Dendritic cell treated with granulocyte-macrophage colony-stimulating factor and Interleukin-4, amounts not matched to agents 40 ng/mL and 50 ng/mL, for 4 days (primary cell): Measurements from ENCODE around the gene GSS.

Experiments used
- H3K27ac Mint-ChIP-seq: one replicate; pipeline ENCODE4 v1.8.0; 2022; ENCODE audit warnings: mild to moderate bottlenecking, mixed read lengths
- H3K27me3 Mint-ChIP-seq: one replicate; pipeline ENCODE4 v1.8.0; 2022; ENCODE audit warnings: mild to moderate bottlenecking, mixed read lengths
- H3K36me3 Mint-ChIP-seq: one replicate; pipeline ENCODE4 v1.8.0; 2022; ENCODE audit warnings: low read depth, mixed read lengths
- H3K4me1 Mint-ChIP-seq: one replicate; pipeline ENCODE4 v1.8.0; 2022; ENCODE audit warnings: low read depth, mixed read lengths
- H3K4me3 Mint-ChIP-seq: one replicate; pipeline ENCODE4 v1.8.0; 2022; ENCODE audit warnings: mild to moderate bottlenecking, moderate library complexity, mixed read lengths
- H3K9me3 Mint-ChIP-seq: one replicate; pipeline ENCODE4 v1.8.0; 2022; ENCODE audit warnings: mixed read lengths
- intact Hi-C: fragments of 100-400 bp; cut with micrococcal nuclease; formaldehyde crosslinking; loops from one replicate; pipeline ENCODE4 v1.15.0; 2022

Gene GSS

DNA sequence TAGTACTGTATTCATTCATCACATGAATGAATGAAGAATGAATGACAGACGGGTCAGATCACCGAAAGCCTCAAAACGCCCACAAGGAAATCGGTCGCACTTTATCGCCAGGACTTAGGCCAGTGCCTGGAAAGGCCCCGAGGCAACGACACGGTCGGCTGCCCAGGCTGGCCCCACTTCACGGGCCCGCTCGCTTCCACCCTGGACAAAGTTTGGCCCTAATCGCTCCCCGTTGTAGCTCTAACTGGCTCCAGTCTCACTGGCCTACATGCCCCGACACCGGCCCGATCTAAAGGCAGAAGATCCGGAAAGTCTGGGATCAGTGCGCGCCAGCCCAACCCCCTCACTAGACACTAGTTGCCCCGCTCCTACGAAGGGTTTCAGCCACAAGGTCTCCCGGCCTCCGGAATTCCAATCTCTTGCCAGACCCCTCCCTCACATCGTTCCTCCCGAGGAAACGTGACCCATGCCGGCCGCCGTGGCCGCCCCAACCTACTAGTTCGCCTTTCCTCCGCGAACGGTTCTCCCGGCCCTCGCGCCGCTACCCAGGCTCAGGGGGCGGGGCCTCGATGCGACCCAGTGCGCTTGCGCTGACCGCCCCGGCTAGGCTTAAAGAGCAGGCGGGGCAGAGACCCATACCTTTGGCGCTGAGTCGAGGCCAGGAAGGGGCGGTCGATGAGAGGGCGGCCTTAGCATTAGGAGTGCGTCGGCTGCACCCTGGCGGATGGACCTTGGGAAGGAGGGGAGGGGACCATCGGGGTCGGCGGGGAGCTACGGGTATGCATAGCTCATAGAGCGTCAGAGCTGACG, at the start of gene GSS, which contains the start of gene MYH7B:
Gene GSS (minus strand): TSS at position 576 of the 810 bp plus-strand sequence. CDS start 3,954 bp downstream, outside the sequence.
Gene MYH7B (plus strand): TSS at position 638 of the 810 bp plus-strand sequence. CDS start 22,138 bp downstream, outside the sequence.
- H3K4me1 Mint-ChIP-seq = peaks cover 21% of the 10 kb centered on the region
- peak within 1 kb of the TSS; percentile 86 for H3K4me3 Mint-ChIP-seq
- intact Hi-C loops = loop anchor here (1.0 kb wide), 1 partner anchor 81 kb away; no protein-coding TSS in a partner anchor
- peak within 1 kb of the TSS; percentile 96 for H3K27ac Mint-ChIP-seq
- peaks cover 22% of the 10 kb centered on the region for H3K36me3 Mint-ChIP-seq
- H3K9me3 Mint-ChIP-seq = no peaks in the 10 kb centered on the region
- H3K27me3 Mint-ChIP-seq = no peaks in the 10 kb centered on the region

DNA sequence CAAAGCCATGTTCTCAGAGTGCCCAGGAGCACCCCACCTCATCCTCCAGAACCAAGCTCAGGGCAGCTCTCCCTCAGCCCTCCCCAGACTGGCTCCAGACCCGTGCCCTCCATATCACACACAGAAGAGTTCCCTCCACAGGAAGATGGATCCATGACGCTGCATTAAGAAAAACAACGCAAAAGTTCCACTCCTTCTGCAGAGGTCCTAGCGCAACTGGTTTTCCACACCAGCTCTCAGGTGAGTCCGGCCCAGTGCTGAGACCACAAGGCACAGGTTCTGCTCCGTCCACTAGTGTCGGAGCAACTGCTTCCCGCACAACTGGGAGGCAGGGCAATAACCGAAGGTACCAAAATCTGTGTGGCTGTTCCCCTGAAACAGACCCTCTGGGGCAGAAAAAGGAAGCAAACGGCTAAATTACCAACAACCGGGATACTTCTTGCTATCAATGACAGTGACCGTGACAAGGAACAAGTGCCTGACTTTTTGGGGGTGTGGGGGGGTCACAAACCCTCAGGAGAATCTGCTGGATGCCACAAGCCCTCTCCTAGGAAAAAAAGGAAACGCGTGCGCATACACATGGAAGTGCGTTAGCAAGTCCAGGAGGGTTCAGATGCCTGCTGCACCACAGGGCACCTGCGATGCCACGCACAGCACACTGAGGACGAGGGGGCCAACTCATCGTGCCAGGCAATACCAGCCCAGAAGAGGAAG, 49.3 kb upstream of the GSS start:
- no peak overlapping the region for H3K4me3 Mint-ChIP-seq
- no peaks in the 10 kb centered on the region for H3K27me3 Mint-ChIP-seq
- H3K27ac Mint-ChIP-seq = no peak overlapping the region
- H3K36me3 Mint-ChIP-seq = peaks cover 100% of the 10 kb centered on the region
- intact Hi-C loops = no loop called here
- no peaks in the 10 kb centered on the region for H3K9me3 Mint-ChIP-seq
- H3K4me1 Mint-ChIP-seq = no peaks in the 10 kb centered on the region

DNA sequence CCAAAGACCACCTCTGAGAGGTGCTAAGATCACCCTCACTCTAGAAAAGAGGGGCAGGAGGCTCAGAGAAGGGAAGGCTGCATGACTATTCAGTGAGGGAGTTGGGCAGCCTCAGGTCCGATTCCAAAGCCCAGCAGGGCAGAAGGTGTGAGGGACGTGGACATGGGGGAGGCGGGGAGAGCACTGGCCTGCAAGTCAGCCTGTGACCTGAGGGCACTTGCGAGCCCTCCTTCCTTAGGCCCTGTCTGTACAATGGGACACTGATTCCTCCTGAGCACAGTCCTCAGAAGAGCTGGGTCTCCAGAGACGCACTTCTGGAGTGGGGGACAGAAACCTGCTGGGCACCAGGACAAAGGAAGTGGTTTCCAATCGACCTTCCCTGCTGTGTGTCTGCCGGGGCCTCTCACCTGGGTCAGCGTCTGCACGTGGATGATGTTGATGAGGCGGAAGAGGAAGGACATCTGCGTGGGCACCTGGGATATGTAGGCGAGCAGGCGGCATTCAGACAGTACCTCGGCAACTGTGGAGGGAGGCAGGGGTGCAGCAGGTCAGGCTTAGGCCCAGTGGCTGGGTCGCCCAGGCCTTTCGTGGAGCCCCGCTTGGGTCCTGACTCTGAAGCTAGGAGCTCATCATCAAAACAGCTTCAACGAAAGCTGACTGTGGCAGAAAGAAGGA, 48.6 kb upstream of the GSS start:
- Mint-ChIP-seq H3K36me3 (peaks cover 100% of the 10 kb centered on the region), H3K4me1 (no peaks in the 10 kb centered on the region), H3K4me3 (no peak overlapping the region), H3K27me3 (no peaks in the 10 kb centered on the region), H3K27ac (no peak overlapping the region), H3K9me3 (no peaks in the 10 kb centered on the region)
- intact Hi-C loops = no loop called here

DNA sequence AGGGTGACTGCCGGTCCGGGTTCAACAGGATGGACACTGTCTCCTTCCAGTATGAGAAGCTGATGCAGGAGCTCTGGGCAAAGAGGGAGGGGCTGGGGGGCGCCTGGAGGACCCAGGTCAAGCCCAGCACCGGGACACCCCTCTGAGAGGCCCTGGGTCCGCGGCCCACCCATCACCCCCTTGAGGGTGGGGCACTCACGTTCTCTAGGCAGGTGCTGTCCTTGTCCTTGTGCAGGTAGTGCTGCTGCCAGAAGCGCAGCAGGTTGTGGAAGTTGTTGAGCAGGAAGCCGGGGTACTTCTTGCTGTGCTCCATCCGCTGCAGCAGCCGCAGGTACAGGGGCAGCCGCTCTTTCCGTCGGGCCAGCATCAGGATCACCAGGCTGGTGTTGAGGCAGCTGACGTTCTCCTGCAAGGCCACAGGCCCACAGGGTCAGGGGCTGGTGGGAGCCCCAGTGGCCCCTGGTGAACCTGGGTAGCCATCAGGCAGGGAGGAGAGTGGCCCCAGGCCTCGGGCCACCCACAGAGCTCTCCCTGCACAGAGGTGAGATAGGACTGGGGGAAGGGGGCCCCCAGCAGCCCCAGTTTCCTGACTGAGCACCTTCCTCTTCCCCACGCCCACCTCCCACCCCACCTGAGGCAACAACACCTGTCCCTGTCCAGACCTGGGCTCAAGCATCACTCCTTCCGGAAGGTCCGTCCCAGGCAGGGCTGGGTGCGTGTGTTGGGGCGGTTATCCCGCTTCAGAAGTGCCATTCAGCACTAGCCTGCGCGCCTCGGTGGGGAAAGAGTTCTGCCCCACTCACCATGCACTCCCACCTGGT, 47.8 kb upstream of the GSS start:
- intact Hi-C loops = no loop called here

DNA sequence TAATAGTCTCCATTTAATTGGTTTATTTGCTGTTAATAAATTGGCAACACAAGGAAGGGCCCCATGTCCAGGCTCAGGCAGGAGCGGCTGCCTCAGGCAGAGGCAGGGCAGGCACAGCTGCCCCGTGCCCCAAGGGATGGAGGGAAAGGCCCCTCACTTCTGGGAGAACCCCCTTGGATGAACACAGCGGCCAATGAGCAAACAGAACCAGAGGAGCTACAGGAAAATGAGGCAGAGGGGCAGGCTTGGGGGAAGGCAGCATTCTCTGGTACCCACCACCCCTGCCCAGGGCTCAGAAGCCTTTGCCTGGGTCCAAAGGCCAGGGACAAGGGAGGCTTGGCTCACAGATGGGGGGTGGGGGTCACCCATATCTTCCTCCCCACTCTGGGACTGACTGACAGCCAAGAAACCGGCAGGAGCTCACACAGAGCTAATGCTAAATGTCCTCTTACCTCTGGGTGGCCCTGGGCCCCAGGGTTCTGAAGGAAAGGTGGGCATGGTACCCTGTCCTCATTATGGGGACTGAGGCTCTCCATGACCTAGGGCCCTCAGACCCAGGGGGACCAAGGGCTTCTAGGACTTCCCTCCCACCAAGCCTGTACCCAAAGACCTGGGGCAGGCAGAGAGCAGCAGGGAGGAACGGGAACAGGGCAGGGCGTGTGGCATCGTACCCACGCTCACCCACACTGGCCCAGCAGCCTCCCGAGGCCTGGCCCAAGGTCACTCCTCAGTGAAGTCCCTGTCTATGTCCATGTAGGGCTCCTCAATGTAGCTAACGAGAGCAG, 47.0 kb upstream of the GSS start:
- Mint-ChIP-seq H3K4me3 (no peak overlapping the region), H3K36me3 (peaks cover 100% of the 10 kb centered on the region), H3K9me3 (no peaks in the 10 kb centered on the region), H3K27me3 (no peaks in the 10 kb centered on the region), H3K27ac (no peak overlapping the region), H3K4me1 (no peaks in the 10 kb centered on the region)
- intact Hi-C loops = no loop called here

More for the DNA sequence above, 47.8 kb upstream of the GSS start:
- Mint-ChIP-seq H3K4me3 (no peak overlapping the region), H3K4me1 (no peaks in the 10 kb centered on the region), H3K27me3 (no peaks in the 10 kb centered on the region), H3K27ac (no peak overlapping the region), H3K36me3 (peaks cover 100% of the 10 kb centered on the region), H3K9me3 (no peaks in the 10 kb centered on the region)

DNA sequence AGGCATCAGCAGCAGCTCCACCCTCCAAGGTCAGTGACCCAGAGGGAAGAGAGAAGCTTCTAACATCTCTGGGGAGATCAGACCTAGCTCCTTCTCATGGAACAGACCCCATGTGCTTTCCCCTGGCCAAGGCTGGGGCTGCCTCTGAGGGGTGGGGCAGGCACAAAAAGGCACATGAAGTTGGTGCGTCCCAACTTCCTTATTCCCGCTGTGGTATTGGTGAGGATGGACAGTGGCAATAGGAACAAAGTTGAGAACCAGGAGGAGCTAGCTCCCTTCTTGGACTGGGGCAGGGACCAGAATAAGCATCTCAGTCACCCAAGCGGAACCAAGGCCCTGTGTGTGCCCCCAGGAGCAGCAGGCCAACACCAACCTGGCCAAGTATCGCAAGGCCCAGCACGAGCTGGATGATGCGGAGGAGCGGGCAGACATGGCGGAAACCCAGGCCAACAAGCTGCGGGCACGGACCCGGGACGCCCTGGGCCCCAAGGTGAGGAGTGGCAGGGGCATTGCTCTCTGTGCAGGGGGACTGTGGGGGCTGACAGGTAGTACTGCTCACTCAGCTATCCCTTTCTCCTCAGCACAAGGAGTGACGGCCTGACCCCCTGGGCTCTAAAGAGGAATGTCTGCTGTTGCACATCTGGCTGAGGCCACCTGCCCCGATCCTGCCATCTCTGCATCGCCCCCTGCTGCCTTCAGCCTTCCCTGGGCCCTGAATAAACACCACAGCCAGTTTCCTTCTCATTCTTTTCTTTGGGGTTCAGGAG, 46.2 kb upstream of the GSS start:
- H3K27ac Mint-ChIP-seq = no peak overlapping the region
- no peaks in the 10 kb centered on the region for H3K4me1 Mint-ChIP-seq
- no peak overlapping the region for H3K4me3 Mint-ChIP-seq
- H3K27me3 Mint-ChIP-seq = no peaks in the 10 kb centered on the region
- intact Hi-C loops = no loop called here
- H3K36me3 Mint-ChIP-seq = peaks cover 100% of the 10 kb centered on the region
- no peaks in the 10 kb centered on the region for H3K9me3 Mint-ChIP-seq

DNA sequence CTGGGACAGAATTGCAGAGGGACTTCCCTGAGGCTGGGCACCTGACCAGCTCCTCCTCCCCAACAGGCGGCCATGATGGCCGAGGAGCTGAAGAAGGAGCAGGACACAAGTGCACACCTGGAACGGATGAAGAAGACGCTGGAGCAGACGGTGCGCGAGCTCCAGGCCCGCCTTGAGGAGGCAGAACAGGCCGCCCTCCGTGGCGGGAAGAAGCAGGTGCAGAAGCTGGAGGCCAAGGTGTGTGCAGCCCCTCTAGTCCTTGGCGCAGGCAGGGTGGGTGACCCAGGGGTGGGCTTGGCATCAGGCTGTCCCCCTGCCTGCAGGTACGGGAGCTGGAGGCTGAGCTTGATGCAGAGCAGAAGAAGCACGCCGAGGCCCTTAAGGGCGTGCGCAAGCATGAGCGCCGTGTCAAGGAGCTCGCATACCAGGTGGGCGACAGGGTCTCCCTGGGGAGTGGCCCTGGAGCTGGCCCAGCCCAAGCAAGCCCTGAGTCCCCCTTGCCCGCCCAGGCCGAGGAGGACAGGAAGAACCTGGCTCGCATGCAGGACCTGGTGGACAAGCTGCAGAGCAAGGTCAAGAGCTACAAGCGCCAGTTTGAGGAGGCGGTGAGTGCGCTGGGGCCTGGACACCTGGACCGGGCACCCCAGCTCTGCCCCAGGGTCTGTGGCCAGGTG, 45.5 kb upstream of the GSS start:
- Mint-ChIP-seq H3K4me3 (no peak overlapping the region), H3K27ac (no peak overlapping the region), H3K27me3 (no peaks in the 10 kb centered on the region), H3K9me3 (no peaks in the 10 kb centered on the region), H3K36me3 (peaks cover 100% of the 10 kb centered on the region), H3K4me1 (no peaks in the 10 kb centered on the region)
- intact Hi-C loops = no loop called here

DNA sequence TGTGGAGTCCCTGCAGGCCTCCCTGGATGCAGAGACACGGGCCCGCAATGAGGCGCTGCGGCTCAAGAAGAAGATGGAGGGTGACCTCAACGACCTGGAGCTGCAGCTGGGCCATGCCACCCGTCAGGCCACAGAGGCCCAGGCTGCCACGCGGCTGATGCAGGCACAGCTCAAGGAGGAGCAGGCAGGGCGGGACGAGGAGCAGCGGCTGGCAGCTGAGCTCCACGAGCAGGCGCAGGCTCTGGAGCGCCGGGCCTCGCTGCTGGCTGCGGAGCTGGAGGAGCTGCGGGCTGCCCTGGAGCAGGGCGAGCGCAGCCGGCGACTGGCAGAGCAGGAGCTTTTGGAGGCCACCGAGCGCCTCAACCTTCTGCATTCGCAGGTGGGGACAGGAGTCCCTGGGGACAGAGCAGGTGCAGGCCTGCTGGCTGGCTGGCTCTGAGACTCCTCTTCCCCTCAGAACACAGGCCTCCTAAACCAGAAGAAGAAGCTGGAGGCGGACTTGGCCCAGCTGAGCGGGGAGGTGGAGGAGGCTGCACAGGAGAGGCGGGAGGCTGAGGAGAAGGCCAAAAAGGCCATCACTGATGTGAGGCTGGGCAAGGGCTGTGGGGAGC, 44.8 kb upstream of the GSS start:
- intact Hi-C loops = no loop called here
- Mint-ChIP-seq H3K4me1 (no peaks in the 10 kb centered on the region), H3K27ac (no peak overlapping the region)

DNA sequence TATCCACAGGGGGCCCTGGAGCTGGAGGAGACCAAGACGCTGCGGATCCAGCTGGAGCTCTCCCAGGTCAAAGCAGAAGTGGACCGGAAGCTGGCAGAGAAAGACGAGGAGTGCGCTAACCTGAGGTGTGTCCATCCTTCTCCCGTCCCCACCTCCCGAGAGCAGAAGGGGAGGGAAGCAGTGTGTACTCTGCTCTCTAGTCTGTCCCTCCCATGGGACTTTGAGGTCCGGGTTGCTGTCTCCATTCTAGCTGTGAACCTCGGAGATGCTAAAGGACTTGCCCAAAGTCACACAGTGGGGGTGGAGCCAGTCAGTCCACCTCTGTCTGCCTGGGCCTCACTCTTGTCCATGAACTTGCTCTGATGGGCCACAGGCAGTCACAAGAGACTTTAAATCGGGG, 44.2 kb upstream of the GSS start:
- H3K4me3 Mint-ChIP-seq = no peak overlapping the region
- H3K27ac Mint-ChIP-seq = no peak overlapping the region
- no peaks in the 10 kb centered on the region for H3K27me3 Mint-ChIP-seq
- H3K4me1 Mint-ChIP-seq = no peaks in the 10 kb centered on the region
- H3K9me3 Mint-ChIP-seq = no peaks in the 10 kb centered on the region
- intact Hi-C loops = no loop called here
- peaks cover 100% of the 10 kb centered on the region for H3K36me3 Mint-ChIP-seq

More for the DNA sequence above, 44.8 kb upstream of the GSS start:
- H3K36me3 Mint-ChIP-seq = peaks cover 100% of the 10 kb centered on the region
- H3K4me3 Mint-ChIP-seq = no peak overlapping the region
- no peaks in the 10 kb centered on the region for H3K27me3 Mint-ChIP-seq
- no peaks in the 10 kb centered on the region for H3K9me3 Mint-ChIP-seq

DNA sequence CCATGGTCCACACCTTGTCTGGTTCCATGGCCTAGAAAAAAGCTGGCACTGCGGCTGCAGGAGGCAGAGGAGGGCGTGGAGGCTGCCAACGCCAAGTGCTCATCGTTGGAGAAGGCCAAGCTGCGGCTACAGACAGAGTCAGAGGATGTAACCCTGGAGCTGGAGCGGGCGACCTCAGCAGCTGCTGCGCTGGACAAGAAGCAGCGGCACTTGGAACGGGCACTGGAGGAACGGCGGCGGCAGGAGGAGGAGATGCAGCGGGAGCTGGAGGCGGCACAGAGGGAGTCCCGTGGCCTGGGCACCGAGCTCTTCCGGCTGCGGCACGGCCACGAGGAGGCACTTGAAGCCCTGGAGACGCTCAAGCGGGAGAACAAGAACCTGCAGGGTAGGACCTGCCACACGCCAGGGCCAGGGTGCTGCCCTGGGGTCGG, 43.4 kb upstream of the GSS start:
- no peaks in the 10 kb centered on the region for H3K4me1 Mint-ChIP-seq
- H3K36me3 Mint-ChIP-seq = peaks cover 100% of the 10 kb centered on the region
- H3K27ac Mint-ChIP-seq = no peak overlapping the region
- no peaks in the 10 kb centered on the region for H3K9me3 Mint-ChIP-seq
- H3K27me3 Mint-ChIP-seq = no peaks in the 10 kb centered on the region
- intact Hi-C loops = no loop called here
- H3K4me3 Mint-ChIP-seq = no peak overlapping the region

DNA sequence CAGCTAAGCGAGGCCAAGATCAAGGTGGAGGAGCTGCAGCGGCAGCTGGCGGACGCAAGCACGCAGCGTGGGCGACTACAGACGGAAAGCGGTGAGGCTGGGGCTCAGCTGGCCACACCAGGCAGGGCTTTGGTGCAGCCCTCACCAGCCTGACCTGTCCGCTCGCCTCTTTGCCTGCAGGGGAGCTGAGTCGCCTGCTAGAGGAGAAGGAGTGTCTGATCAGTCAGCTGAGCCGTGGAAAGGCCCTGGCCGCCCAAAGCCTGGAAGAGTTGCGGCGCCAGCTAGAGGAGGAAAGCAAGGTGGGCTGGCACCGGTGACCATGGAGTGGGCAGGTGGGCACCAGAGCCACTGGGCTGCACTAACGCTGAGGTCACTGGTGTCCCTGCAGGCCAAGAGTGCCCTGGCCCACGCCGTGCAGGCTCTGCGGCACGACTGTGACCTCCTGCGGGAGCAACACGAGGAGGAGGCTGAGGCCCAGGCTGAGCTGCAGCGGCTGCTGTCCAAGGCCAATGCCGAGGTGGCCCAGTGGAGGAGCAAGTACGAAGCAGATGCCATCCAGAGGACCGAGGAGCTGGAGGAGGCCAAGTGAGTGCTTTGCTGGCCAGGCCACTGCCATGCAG, 42.8 kb upstream of the GSS start:
- no peaks in the 10 kb centered on the region for H3K4me1 Mint-ChIP-seq
- intact Hi-C loops = no loop called here
- H3K36me3 Mint-ChIP-seq = peaks cover 100% of the 10 kb centered on the region
- no peak overlapping the region for H3K4me3 Mint-ChIP-seq
- peak overlapping the region; percentile 8 for H3K27ac Mint-ChIP-seq
- no peaks in the 10 kb centered on the region for H3K27me3 Mint-ChIP-seq
- H3K9me3 Mint-ChIP-seq = no peaks in the 10 kb centered on the region
